Transverse colon (tissue), 4 donors: ENCODE measurements around the gene LSAMP. TPM values are rescaled to one million over a fixed set of nuclear protein-coding genes. Genes with fewer than 3 reads are reported as not detected.

Source experiments
- DNase-seq: peaks from one replicate; pipeline ENCODE4 v3.0.0-alpha.2; 2019
- H3K27ac ChIP-seq, 4 donors: fragments of 200-600 bp; sonication (generic); 2 replicates each; pipeline ENCODE4 v1.5.1; 2016 to 2018; ENCODE audit warnings: inconsistent platforms in 4 of 4
- H3K27me3 ChIP-seq: fragments of 200-600 bp; sonication (generic); 2 replicates; pipeline ENCODE4 v1.5.1; 2017; ENCODE audit warnings: inconsistent platforms
- H3K36me3 ChIP-seq, 4 donors: fragments of 200-600 bp; sonication (generic); 2 replicates each; pipeline ENCODE4 v1.5.1; 2017 to 2019; ENCODE audit warnings: inconsistent platforms in 4 of 4
- H3K4me1 ChIP-seq, 4 donors: fragments of 200-600 bp; sonication (generic); 2 replicates each; pipeline ENCODE4 v1.5.1; 2017 to 2020; ENCODE audit warnings: inconsistent platforms in 4 of 4
- H3K4me3 ChIP-seq, 4 donors: fragments of 200-600 bp; sonication (generic); 1 replicate in 1 of 4; 2 replicates in 3 of 4; pipeline versions ENCODE4 v1.5.1 to v1.6.1; 2017 to 2019; ENCODE audit warnings: inconsistent platforms in 4 of 4
- H3K9me3 ChIP-seq, 2 donors: fragments of 200-600 bp; sonication (generic); 2 replicates each; pipeline ENCODE4 v1.5.1; 2017 to 2019; ENCODE audit warnings: inconsistent platforms in 2 of 2
- EP300 ChIP-seq: sonication (generic); formaldehyde crosslinking; IDR thresholded peaks from one replicate; pipeline ENCODE4 v1.6.1; 2017; ENCODE audit warnings: antibody characterized with exemption, low read depth
- POLR2A ChIP-seq: fragments of 450-650 bp; IDR thresholded peaks from one replicate; pipeline ENCODE4 v1.6.1; 2016; ENCODE audit warnings: antibody characterized with exemption, mild to moderate bottlenecking, moderate library complexity
- POLR2AphosphoS5 ChIP-seq, 3 donors: sonication (generic); formaldehyde crosslinking; IDR thresholded peaks; one replicate each; pipeline ENCODE4 v1.6.1; 2016; ENCODE audit warnings: antibody characterized with exemption in 3 of 3
- WGBS, 2 donors: methylation state at CpG; one replicate each; pipeline ENCODE4 v1.1.5; 2018; ENCODE audit warnings: low coverage in 1 of 2; 5-methylcytosine and 5-hydroxymethylcytosine counted together
- in situ Hi-C, 4 donors: fragments of 200-750 bp; cut with MboI; loops; one replicate each; pipeline versions ENCODE4 v1.15.0 to v1.15.1; 2017; ENCODE audit warnings: low sequenced_read_pairs in 3 of 4, low pct_ligation_motif_present in 1 of 4, low pct_unique_long_range_greater_than_20kb in 1 of 4
- intact Hi-C: fragments of 100-400 bp; cut with DNase I; formaldehyde crosslinking; loops from one replicate; pipeline ENCODE4 v1.15.1; 2023; ENCODE audit warnings: low total_unique reads
- total RNA-seq, 4 donors: library from RNA; depleted of rRNA; stranded (reverse); fragments of >200 nt; gene quantifications; one replicate each; pipeline ENCODE4 v1.1.0, GENCODE V29; 2016
- TF ChIP-seq, protein P1 (sequence below), 5 experiments: fragments of 200-600 bp in 3 of 5; fragments of 450-650 bp in 2 of 5; sonication (generic) in 3 of 5; IDR thresholded peaks; 1 replicate in 2 of 5; 2 replicates in 3 of 5; pipeline ENCODE4 v1.5.1; 2016 to 2017; ENCODE audit warnings: antibody characterized with exemption in 5 of 5, inconsistent platforms in 3 of 5, mild to moderate bottlenecking in 2 of 5, moderate library complexity in 1 of 5

Gene LSAMP
- total RNA-seq, 4 donors from 2014 or later = 3.4 to 8.2 (median 5.4) TPM

DNA sequence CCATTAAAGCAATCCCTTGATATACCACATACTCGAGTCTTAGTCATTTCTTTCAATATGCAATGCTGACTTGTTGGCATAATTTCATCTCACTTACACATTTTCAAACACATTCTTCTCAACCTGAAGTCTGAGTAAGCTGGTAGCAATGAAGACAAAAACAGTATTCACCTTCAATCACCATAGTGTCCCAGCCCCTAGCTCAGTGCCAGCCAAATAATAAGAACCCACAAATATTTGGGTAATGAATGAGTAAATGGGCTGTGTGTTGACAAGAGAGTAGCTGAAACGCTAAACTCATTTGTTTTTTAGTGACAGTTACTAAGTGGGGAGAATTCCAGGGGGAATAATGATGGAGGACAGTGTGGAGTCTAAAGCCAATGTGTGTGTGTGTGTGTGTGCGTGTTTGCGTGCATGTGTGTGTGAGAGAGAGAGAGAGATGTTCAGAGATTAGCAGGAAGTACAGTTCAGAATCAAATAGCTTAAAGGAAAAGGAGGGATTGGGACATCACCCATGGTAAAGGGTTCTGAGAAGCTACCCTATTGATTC lies 656.3 kb downstream of the LSAMP start:
- TF ChIP-seq EP300 (no peak), POLR2A (no peak)
- TF ChIP-seq, protein P1, sequence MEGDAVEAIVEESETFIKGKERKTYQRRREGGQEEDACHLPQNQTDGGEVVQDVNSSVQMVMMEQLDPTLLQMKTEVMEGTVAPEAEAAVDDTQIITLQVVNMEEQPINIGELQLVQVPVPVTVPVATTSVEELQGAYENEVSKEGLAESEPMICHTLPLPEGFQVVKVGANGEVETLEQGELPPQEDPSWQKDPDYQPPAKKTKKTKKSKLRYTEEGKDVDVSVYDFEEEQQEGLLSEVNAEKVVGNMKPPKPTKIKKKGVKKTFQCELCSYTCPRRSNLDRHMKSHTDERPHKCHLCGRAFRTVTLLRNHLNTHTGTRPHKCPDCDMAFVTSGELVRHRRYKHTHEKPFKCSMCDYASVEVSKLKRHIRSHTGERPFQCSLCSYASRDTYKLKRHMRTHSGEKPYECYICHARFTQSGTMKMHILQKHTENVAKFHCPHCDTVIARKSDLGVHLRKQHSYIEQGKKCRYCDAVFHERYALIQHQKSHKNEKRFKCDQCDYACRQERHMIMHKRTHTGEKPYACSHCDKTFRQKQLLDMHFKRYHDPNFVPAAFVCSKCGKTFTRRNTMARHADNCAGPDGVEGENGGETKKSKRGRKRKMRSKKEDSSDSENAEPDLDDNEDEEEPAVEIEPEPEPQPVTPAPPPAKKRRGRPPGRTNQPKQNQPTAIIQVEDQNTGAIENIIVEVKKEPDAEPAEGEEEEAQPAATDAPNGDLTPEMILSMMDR (IDR thresholded peaks at IDR 0.05) = no peak
- in situ Hi-C loops = loop anchor here in 1 of 4 donors (25.0 kb wide), 1 partner anchor 577 kb away; no protein-coding TSS in a partner anchor

DNA sequence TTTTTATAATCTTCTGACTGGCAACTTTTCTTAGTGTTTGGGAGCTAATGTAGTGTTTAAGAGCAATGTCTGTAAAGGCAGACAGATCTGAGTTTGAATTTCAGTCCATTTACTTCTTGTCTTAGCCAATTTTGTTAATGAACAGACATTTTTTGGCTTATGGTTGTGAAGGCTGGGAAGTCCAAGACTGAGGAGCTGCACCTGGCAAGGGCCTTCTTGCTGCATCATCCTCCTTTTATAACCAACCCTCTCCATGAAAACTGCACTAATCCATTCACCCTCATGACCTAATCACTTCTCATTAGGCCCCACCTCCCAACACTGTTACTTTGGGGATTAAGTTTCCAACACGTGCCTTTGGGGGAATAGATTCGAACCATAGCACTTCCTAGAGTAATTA lies 657.5 kb downstream of the LSAMP start:
- 88 to 89% methylated on average over 2 of the region's 2 CpGs for WGBS, 2 donors
- intact Hi-C loops = loop anchor here (10.0 kb wide), 1 partner anchor 573 kb away; no protein-coding TSS in a partner anchor
- no peak for DNase-seq
- Histone ChIP-seq H3K9me3 (no peaks in the 10 kb centered on the region), H3K27me3 (no peaks in the 10 kb centered on the region), H3K27ac (no peak overlapping the region), H3K36me3 (no peaks in the 10 kb centered on the region), H3K4me3 (no peak overlapping the region), H3K4me1 (peaks cover 0 to 16% (median 9%) of the 10 kb centered on the region in 4 donors)
- in situ Hi-C loops = loop anchor here in 1 of 4 donors (25.0 kb wide), 1 partner anchor 576 kb away; no protein-coding TSS in a partner anchor
- TF ChIP-seq, protein P1 (IDR thresholded peaks at IDR 0.05) = no peak
- no peak for TF ChIP-seq POLR2A
- no peak for TF ChIP-seq EP300
- TF ChIP-seq POLR2AphosphoS5 (IDR thresholded peaks at IDR 0.05) = no peak

More for the DNA sequence above, 656.3 kb downstream of the LSAMP start:
- H3K9me3 ChIP-seq = no peaks in the 10 kb centered on the region
- intact Hi-C loops = loop anchor here (10.0 kb wide), 1 partner anchor 574 kb away; no protein-coding TSS in a partner anchor
- H3K4me1 ChIP-seq = peaks cover 0 to 8% (median 6%) of the 10 kb centered on the region in 4 donors
- no peak for DNase-seq
- no peaks in the 10 kb centered on the region for H3K36me3 ChIP-seq
- H3K4me3 ChIP-seq = no peak overlapping the region
- 76 to 78% methylated on average over 4 of the region's 4 CpGs for WGBS, 2 donors
- no peak overlapping the region for H3K27ac ChIP-seq
- H3K27me3 ChIP-seq = no peaks in the 10 kb centered on the region

DNA sequence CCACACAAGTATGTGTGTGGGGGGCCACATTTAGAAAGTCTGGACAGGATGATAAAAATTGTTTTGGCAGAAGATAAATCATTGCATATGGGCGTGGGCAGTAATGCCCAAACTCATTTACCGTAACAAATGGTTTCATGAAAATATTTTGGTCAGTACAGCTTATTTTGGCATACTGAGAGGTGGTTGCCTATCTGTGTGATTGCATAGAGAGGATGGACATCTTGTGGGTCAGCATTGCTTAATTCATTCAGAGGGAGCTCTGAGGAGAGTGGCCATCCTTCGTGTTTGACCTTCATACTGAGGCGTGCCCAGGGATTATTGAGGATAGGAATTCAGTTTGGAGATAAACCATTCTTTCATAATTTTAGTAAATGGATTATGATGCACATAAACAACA lies 659.5 kb downstream of the LSAMP start:
- H3K27ac ChIP-seq = no peak overlapping the region
- 69 to 70% methylated on average over 4 of the region's 4 CpGs for WGBS, 2 donors

More for the DNA sequence above, 659.5 kb downstream of the LSAMP start:
- in situ Hi-C loops = loop anchor here in 1 of 4 donors (25.0 kb wide), 1 partner anchor 573 kb away; no protein-coding TSS in a partner anchor
- no peak overlapping the region for H3K4me3 ChIP-seq
- intact Hi-C loops = loop anchor here (10.0 kb wide), 1 partner anchor 571 kb away; no protein-coding TSS in a partner anchor
- H3K9me3 ChIP-seq = no peaks in the 10 kb centered on the region
- no peaks in the 10 kb centered on the region for H3K36me3 ChIP-seq
- TF ChIP-seq POLR2A (no peak), POLR2AphosphoS5 (IDR thresholded peaks at IDR 0.05) (no peak), EP300 (no peak)
- TF ChIP-seq, protein P1 (IDR thresholded peaks at IDR 0.05) = no peak
- no peaks in the 10 kb centered on the region for H3K27me3 ChIP-seq
- peaks cover 0 to 16% (median 9%) of the 10 kb centered on the region in 4 donors for H3K4me1 ChIP-seq
- no peak for DNase-seq
